ENCODE measurements around the gene COL19A1. TPM values are rescaled to one million over a fixed set of nuclear protein-coding genes. Genes with fewer than 3 reads are reported as not detected.
"Not testable (repeated sequence)": the region's sequence is repeated elsewhere in the genome, so short reads cannot be mapped to it uniquely, and the experiment has no call there.

COL19A1 gene
- total RNA-seq, 2 donors from 2014 or later = 0.14 to 0.45 TPM

DNA sequence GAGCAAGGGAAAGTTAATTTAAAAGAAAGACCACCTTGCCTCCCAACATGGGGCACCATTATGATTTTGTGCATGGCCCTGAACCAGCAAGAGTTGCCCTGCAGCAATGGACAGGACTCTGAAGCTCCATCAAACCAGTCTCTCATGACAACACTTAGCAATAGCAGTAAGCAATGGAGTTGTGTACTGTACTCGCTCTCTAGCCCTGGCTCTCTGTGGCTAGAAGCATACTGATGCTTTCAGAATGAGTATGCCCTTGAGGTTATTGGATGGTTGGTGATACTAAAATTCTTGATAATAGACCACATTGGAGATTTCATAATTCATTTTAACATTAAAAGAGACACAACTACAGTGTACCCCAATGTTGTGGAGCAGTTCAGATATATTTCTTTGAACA lies 46.3 kb upstream of the COL19A1 start:
- 100% methylated on average over 1 of the region's 1 CpG for WGBS
- TF ChIP-seq POLR2A (IDR thresholded peaks at IDR 0.05) (no peak), POLR2AphosphoS5 (IDR thresholded peaks at IDR 0.05) (no peak)
- TF ChIP-seq, protein P1, sequence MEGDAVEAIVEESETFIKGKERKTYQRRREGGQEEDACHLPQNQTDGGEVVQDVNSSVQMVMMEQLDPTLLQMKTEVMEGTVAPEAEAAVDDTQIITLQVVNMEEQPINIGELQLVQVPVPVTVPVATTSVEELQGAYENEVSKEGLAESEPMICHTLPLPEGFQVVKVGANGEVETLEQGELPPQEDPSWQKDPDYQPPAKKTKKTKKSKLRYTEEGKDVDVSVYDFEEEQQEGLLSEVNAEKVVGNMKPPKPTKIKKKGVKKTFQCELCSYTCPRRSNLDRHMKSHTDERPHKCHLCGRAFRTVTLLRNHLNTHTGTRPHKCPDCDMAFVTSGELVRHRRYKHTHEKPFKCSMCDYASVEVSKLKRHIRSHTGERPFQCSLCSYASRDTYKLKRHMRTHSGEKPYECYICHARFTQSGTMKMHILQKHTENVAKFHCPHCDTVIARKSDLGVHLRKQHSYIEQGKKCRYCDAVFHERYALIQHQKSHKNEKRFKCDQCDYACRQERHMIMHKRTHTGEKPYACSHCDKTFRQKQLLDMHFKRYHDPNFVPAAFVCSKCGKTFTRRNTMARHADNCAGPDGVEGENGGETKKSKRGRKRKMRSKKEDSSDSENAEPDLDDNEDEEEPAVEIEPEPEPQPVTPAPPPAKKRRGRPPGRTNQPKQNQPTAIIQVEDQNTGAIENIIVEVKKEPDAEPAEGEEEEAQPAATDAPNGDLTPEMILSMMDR (IDR thresholded peaks at IDR 0.05) = no peak

GRCh38 chr6:69820438-69820837 lies 45.9 kb upstream of the COL19A1 start:
- Histone ChIP-seq H3K4me1 (replicated peaks) (no peaks in the 10 kb centered on the region), H3K27ac (no peak overlapping the region), H3K4me3 (no peak overlapping the region), H3K27me3 (replicated peaks; ENCODE audit: insufficient read depth) (no peaks in the 10 kb centered on the region), H3K9me3 (no peaks in the 10 kb centered on the region), H3K36me3 (no peaks in the 10 kb centered on the region)
- TF ChIP-seq POLR2AphosphoS5 (IDR thresholded peaks at IDR 0.05) (no peak), POLR2A (IDR thresholded peaks at IDR 0.05) (no peak)
- TF ChIP-seq, protein P1 (IDR thresholded peaks at IDR 0.05) = no peak
- DNase-seq (ENCODE audit: low spot score) = no peak
- WGBS = 87% methylated on average over 1 of the region's 1 CpG
- intact Hi-C loops (cut with DNase I) = no loop called here

More for the DNA sequence above, 46.3 kb upstream of the COL19A1 start:
- H3K27ac ChIP-seq = no peak overlapping the region
- no peaks in the 10 kb centered on the region for H3K36me3 ChIP-seq
- no peaks in the 10 kb centered on the region for H3K27me3 ChIP-seq (replicated peaks; ENCODE audit: insufficient read depth)
- H3K4me3 ChIP-seq = no peak overlapping the region
- H3K4me1 ChIP-seq (replicated peaks) = no peaks in the 10 kb centered on the region
- DNase-seq (ENCODE audit: low spot score) = no peak
- no peaks in the 10 kb centered on the region for H3K9me3 ChIP-seq
- intact Hi-C loops (cut with DNase I) = no loop called here

DNA sequence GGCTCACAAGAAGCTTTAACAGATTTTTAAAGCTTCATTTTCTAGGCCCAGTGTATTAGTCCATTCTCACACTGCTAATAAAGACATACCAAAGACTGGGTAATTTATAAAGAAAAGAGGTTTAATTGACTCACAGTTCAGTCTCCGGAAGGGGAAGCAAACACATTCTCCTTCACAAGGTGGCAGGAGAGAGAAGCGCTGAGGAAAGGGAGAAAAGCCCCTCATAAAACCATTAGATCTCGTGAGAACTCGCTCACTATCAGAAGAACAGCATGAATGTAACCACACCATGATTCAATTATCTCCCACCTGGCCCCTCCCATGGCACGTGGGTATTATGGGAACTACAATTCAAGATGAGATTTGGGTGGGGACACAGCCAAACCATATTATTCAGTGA lies 42.0 kb upstream of the COL19A1 start:
- intact Hi-C loops (cut with DNase I); H3K4me3 ChIP-seq: not testable (repeated sequence)
- WGBS = 68% methylated on average over 5 of the region's 5 CpGs

GRCh38 chr6:69825904-69826303 lies 40.5 kb upstream of the COL19A1 start:
- 86% methylated on average over 1 of the region's 1 CpG for WGBS
- intact Hi-C loops (cut with DNase I) = no loop called here

More for the DNA sequence above, 42.0 kb upstream of the COL19A1 start:
- not testable (repeated sequence) for H3K4me1 ChIP-seq (replicated peaks); DNase-seq (ENCODE audit: low spot score); H3K27ac ChIP-seq; H3K27me3 ChIP-seq (replicated peaks; ENCODE audit: insufficient read depth); H3K9me3 ChIP-seq; H3K36me3 ChIP-seq

GRCh38 chr6:69827276-69827893 lies 39.0 kb upstream of the COL19A1 start:
- no peak overlapping the region for H3K4me3 ChIP-seq
- H3K27ac ChIP-seq = no peak overlapping the region
- H3K4me1 ChIP-seq (replicated peaks) = no peaks in the 10 kb centered on the region
- H3K27me3 ChIP-seq (replicated peaks; ENCODE audit: insufficient read depth) = no peaks in the 10 kb centered on the region
- no peak for TF ChIP-seq POLR2A (IDR thresholded peaks at IDR 0.05)
- TF ChIP-seq, protein P1 (IDR thresholded peaks at IDR 0.05) = no peak
- TF ChIP-seq POLR2AphosphoS5 (IDR thresholded peaks at IDR 0.05) = no peak
- no peak for DNase-seq (ENCODE audit: low spot score)
- H3K36me3 ChIP-seq = no peaks in the 10 kb centered on the region
- intact Hi-C loops (cut with DNase I) = no loop called here
- WGBS = 49% methylated on average over 2 of the region's 2 CpGs
- H3K9me3 ChIP-seq = no peaks in the 10 kb centered on the region

More at GRCh38 chr6:69825904-69826303, 40.5 kb upstream of the COL19A1 start:
- TF ChIP-seq POLR2A (IDR thresholded peaks at IDR 0.05) = no peak
- TF ChIP-seq, protein P1 (IDR thresholded peaks at IDR 0.05) = no peak
- no peaks in the 10 kb centered on the region for H3K36me3 ChIP-seq
- H3K27me3 ChIP-seq (replicated peaks; ENCODE audit: insufficient read depth) = no peaks in the 10 kb centered on the region
- H3K27ac ChIP-seq = no peak overlapping the region
- H3K4me3 ChIP-seq = no peak overlapping the region
- H3K9me3 ChIP-seq = no peaks in the 10 kb centered on the region
- no peaks in the 10 kb centered on the region for H3K4me1 ChIP-seq (replicated peaks)
- no peak for DNase-seq (ENCODE audit: low spot score)

Data from prostate gland (tissue), 2 donors.